ENCODE measurements around the gene C11orf52.
"Not testable (repeated sequence)": the region's sequence is repeated elsewhere in the genome, so short reads cannot be mapped to it uniquely, and the experiment has no call there.

C11orf52 gene

GRCh38 chr11:111932611-111932950, 13.9 kb downstream of the C11orf52 start:
- Histone ChIP-seq H3K4me3 (ENCODE audit: low read depth, low read length) (no peak overlapping the region), H3K27ac (ENCODE audit: extremely low read depth, low read depth, low read length) (no peak overlapping the region), H3K4me1 (ENCODE audit: control insufficient read depth, insufficient read depth, low read length) (no peaks in the 10 kb centered on the region), H3K36me3 (ENCODE audit: control insufficient read depth in 2 of 2, insufficient read depth in 1 of 2, low read length in 2 of 2) (no peaks in the 10 kb centered on the region), H3K9me3 (ENCODE audit: control insufficient read depth, insufficient read depth, low read depth, low read length) (no peaks in the 10 kb centered on the region)
- TF ChIP-seq ZNF639 (tag by site-specific recombination; IDR thresholded peaks at IDR 0.05) (no peak), ZNF677 (tag by site-specific recombination; IDR thresholded peaks at IDR 0.05) (no peak), ZNF792 (tag by site-specific recombination; IDR thresholded peaks at IDR 0.05) (no peak), ZNF530 (tag by site-specific recombination; IDR thresholded peaks at IDR 0.05; ENCODE audit: low read depth) (no peak), RBAK (tag by site-specific recombination; IDR thresholded peaks at IDR 0.05) (no peak), ZBTB49 (tag by site-specific recombination; IDR thresholded peaks at IDR 0.05; ENCODE audit: low read depth) (no peak), FEZF1 (tag by site-specific recombination; IDR thresholded peaks at IDR 0.05) (no peak), GFI1B (tag by site-specific recombination; IDR thresholded peaks at IDR 0.05) (no peak), ZSCAN30 (tag by site-specific recombination; IDR thresholded peaks at IDR 0.05) (no peak), ZNF658 (tag by site-specific recombination; IDR thresholded peaks at IDR 0.05) (no peak), ZNF37A (tag by site-specific recombination; IDR thresholded peaks at IDR 0.05) (no peak), ZNF560 (tag by site-specific recombination; IDR thresholded peaks at IDR 0.05; ENCODE audit: borderline replicate concordance) (no peak), YY2 (tag by site-specific recombination; IDR thresholded peaks at IDR 0.05) (no peak), AEBP2 (tag by site-specific recombination; IDR thresholded peaks at IDR 0.05; ENCODE audit: borderline replicate concordance) (no peak), ZNF23 (tag by site-specific recombination; IDR thresholded peaks at IDR 0.05; ENCODE audit: borderline replicate concordance) (no peak), ZNF433 (tag by site-specific recombination; IDR thresholded peaks at IDR 0.05; ENCODE audit: low read depth) (no peak), ZSCAN18 (tag by site-specific recombination; IDR thresholded peaks at IDR 0.05) (no peak), ZSCAN23 (tag by site-specific recombination; IDR thresholded peaks at IDR 0.05) (no peak)
- TF ChIP-seq, protein P1, sequence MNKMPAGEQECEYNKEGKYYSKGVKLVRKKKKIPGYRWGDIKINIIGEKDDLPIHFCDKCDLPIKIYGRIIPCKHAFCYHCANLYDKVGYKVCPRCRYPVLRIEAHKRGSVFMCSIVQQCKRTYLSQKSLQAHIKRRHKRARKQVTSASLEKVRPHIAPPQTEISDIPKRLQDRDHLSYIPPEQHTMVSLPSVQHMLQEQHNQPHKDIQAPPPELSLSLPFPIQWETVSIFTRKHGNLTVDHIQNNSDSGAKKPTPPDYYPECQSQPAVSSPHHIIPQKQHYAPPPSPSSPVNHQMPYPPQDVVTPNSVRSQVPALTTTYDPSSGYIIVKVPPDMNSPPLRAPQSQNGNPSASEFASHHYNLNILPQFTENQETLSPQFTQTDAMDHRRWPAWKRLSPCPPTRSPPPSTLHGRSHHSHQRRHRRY (tag by site-specific recombination; IDR thresholded peaks at IDR 0.05): no peak
- TF ChIP-seq, protein P2, sequence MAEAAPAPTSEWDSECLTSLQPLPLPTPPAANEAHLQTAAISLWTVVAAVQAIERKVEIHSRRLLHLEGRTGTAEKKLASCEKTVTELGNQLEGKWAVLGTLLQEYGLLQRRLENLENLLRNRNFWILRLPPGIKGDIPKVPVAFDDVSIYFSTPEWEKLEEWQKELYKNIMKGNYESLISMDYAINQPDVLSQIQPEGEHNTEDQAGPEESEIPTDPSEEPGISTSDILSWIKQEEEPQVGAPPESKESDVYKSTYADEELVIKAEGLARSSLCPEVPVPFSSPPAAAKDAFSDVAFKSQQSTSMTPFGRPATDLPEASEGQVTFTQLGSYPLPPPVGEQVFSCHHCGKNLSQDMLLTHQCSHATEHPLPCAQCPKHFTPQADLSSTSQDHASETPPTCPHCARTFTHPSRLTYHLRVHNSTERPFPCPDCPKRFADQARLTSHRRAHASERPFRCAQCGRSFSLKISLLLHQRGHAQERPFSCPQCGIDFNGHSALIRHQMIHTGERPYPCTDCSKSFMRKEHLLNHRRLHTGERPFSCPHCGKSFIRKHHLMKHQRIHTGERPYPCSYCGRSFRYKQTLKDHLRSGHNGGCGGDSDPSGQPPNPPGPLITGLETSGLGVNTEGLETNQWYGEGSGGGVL (tag by site-specific recombination; IDR thresholded peaks at IDR 0.05): no peak
- CTCF ChIA-PET: interaction anchor here (1.3 to 8.5 kb wide), 8 partner anchors 11 to 63 kb away, joined by 3 to 166 read pairs (median 4); no protein-coding TSS in a partner anchor
- POLR2A ChIA-PET: interaction anchor here (1.3 kb wide), 1 partner anchor 46 kb away, joined by 4 read pairs; no protein-coding TSS in a partner anchor

DNA sequence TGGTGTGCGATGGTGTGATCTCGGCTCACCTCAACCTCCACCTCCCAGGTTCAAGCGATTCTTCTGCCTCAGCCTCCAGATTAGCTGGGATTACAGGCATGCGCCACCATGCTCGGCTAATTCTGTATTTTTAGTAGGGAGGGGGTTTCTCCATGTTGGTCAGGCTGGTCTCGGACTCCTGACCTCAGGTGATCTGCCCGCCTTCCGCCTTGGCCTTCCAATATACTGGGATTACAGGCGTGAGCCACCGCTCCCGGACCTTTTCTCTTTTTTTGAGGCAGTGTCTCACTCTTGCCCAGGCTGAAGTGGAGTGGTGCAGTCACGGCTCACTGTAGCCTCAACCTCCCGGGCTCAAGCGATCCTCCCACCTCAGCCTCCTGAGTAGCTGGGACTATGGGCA, 14.5 kb downstream of the C11orf52 start:
- H3K4me1 ChIP-seq (ENCODE audit: control insufficient read depth, insufficient read depth, low read length): not testable (repeated sequence)

More for the DNA sequence above, 14.5 kb downstream of the C11orf52 start:
- H3K36me3 ChIP-seq (ENCODE audit: control insufficient read depth in 2 of 2, insufficient read depth in 1 of 2, low read length in 2 of 2); H3K4me3 ChIP-seq (ENCODE audit: low read depth, low read length); POLR2A ChIA-PET; H3K27ac ChIP-seq (ENCODE audit: extremely low read depth, low read depth, low read length); H3K9me3 ChIP-seq (ENCODE audit: control insufficient read depth, insufficient read depth, low read depth, low read length): not testable (repeated sequence)
- CTCF ChIA-PET: interaction anchor here (0.6 to 8.5 kb wide), 3 partner anchors 10 to 1759 kb away, joined by 3 to 166 read pairs (median 3); no protein-coding TSS in a partner anchor

Data from HEK293 (cell line).